Activated gamma-delta T cell treated with anti-CD3 and anti-CD28 coated beads, Interleukin-2, amount 50 U/mL, for 16 hours (primary cell): ENCODE data around the gene FXYD3.

ENCODE experiments used
- DNase-seq: peaks from one replicate; pipeline ENCODE4 v3.0.0-alpha.2; 2020; ENCODE audit warnings: low read depth

Gene FXYD3

DNA sequence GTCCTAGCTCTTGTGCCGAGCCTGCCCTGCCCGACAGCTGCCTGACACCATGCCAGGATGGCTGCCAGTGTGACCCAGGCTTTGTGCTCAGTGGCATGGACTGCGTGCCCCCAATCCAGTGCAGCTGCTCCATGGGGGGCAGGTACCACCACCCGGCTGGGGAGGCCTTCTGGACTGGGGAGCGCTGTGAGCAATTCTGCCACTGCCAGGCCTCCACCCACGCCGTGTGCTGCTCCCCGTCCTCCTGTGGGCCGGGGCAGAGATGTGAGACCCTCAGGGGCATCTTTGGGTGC lies 9.4 kb upstream of the FXYD3 start:
- DNase-seq = no peak

DNA sequence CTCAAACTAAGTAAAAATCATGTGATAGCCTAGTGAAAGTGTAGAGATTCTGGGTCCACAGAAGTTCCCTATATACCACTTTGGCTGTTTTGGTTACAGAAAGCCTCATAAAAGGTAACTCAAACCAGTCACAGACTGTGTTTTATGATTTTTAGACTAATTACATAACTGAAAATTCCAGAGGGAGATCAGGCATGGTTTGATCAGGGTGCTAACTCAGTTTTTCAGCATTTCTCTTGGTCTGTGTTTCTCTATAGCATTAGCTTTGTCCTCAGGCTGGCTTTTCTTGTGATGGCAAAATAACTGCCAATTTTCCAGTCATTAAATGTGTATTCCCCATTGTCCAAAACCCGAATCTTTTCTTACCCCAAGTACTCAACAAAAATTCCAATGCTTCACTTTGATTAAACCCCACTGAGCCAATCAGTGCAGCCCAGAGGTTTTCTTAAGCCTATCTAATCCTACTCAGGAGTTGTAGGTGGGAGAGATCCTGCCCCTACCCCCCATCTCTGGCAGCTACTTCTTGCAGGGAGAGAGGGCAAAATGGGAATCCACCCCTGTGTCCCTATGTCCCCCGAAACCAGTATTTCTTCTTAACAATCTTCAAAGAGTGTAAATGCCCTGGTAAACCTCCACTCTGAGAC lies 8.6 kb upstream of the FXYD3 start:
- no peak for DNase-seq

DNA sequence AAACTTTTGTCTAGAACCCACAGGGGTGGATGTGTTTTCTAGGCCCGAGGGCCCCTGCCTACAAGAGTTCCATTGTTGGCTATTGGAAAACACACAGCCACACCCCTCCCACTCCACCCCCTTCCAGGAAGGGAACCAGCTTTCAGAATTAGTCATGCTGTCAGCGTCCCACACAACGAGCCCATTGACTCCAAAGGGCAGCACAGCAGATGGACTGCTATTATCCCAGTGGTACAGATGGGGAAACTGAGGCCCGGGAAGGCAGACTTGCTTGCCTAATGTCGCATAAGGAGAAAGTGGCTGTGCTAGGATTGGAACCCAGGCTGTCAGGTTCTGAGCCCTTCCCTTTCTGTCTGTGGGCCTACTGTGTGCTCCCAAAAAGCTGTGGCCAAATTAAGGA lies 8.1 kb upstream of the FXYD3 start:
- DNase-seq = no peak

DNA sequence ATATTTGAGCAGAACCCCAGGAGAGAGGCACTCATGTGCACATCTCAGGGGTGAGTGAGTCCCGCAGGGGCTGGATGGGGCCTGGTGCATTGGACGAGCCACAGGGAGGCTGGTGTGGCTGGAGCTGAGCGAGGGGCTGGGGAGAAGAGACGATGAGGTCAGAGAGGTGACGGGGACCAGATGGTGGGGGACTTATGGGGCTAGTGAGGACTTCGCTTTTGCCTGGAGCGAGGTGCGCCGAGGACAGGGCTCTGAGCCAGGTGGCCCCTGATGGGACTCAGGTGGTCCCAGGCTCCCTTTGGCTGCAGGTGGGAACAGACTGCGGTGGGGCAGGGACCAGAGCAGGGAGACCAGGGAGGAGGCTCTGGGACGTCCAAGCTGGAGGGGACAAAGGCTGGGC lies 6.9 kb upstream of the FXYD3 start:
- DNase-seq = no peak

DNA sequence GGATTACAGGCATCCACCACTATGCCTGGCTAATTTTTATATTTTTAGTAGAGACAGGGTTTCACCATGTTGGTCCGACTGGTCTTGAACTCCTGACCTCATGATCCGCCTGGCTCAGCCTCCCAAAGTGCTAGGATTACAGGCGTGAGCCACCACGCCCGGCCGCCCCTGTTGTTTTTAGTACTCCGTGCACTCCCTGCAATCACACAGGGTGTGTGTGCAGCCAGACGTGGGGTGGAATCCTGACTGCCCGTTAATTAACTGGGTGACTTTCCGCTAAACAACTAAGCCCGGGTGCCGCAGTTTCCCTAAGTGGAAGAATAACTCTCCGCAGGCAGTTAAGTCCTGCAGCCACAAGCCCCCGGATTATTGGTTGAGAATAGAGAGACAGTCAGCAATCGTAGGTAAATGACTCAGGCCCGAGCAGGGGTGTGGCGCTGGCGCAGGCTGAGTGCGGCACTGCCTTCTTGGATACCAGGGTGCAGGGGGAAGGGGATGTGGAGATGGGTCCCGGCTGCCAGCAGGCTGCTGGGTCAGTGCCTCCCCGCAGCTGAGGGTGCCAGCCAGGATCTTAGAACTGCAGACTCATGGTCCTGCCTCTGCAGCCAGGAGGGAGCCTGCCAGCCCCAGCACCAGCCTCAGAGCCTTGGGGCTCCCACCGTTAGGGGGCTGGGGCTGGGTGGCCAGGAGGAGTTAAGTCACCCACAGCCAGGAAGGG lies 6.1 kb upstream of the FXYD3 start:
- no peak for DNase-seq

DNA sequence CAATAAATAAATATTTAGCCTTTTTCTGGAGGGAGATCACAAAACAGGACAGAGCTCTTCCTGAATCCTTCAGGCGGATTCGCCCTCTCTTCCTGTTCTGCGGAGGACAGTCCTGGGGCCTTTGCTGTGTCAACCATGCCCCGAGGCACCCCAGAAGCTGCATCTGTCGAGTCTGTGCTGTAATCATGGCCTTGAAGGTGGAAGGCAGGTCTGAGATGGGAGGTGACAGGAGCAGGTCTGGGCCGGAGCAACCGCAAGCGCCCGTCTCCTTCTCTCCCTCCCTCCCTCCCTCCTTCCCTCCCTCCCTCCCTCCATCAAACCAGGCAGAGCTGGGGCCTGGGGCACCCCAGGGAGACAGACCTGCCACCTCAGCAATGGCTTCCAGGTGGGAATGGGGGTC lies 4.6 kb upstream of the FXYD3 start:
- no peak for DNase-seq

DNA sequence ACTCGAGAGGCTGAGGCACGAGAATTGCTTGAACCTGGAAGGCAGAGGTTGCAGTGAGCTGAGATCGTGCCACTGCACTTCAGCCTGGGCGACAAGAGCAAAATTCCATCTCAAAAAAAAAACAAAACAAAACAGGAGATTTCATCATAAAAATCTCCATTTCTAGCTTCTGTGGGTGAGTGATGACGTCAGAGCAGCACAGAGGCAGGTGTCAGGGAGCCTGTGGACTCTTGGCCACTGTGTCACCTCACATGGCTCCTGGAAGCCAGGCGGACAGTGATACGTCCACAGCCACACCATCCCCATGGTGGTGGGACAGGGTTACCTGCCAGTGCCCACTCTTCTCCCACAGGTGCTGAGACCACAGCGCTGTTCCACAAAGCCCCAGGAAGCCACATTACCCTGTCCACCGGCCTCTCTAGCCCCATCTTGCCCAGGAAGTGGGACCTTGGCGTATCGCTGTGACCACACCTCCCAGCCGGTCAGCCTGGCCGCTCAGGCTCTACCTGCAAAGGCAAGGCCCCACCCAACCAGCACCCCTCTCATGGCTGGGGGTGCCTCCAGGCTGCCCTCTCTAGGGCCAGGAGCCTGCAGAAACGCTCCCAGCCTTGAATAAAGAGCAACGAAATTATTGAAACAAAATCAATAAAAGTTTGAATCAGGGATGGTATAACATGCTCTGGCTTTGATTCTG lies 2.5 kb upstream of the FXYD3 start:
- DNase-seq = no peak

DNA sequence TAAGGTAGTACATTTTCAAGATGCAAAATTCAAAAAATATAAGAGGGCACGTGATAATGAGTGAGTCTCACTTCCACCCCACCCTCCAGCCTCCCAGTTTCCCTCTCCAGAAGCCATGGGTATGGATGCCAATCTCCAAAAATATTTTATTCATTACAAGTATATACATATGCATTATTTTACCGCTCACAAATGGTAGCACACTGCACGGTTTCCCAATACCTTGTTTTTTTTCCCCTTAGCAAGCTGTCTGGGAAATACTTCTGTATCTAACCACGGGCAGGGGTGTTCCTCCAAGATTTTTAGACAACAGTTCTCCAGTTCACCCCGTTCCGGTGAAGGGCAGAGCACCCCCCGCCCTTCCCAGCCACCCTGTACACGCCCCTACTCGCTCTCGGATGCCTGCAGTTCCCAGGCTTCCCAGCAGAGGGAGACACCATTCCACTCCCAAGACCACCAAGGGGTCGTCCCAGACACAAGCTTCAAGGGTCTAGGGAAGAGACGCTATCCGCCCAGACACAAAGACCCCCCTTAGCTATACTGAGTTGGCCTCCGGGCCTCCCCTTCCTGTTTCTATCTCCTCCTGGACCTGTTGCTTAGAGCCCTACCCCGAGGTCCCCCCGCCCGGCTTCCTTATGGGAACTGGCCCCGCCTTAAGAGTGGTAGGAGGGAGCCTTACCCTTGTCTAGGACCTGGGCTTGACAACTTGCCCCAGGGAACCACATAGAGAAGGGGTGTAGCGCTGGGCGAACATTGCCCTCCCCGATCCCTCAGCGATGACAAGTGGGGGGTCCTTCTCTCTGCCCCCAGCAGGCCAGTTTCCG lies 1.1 kb upstream of the FXYD3 start:
- peak; percentile 52 for DNase-seq

DNA sequence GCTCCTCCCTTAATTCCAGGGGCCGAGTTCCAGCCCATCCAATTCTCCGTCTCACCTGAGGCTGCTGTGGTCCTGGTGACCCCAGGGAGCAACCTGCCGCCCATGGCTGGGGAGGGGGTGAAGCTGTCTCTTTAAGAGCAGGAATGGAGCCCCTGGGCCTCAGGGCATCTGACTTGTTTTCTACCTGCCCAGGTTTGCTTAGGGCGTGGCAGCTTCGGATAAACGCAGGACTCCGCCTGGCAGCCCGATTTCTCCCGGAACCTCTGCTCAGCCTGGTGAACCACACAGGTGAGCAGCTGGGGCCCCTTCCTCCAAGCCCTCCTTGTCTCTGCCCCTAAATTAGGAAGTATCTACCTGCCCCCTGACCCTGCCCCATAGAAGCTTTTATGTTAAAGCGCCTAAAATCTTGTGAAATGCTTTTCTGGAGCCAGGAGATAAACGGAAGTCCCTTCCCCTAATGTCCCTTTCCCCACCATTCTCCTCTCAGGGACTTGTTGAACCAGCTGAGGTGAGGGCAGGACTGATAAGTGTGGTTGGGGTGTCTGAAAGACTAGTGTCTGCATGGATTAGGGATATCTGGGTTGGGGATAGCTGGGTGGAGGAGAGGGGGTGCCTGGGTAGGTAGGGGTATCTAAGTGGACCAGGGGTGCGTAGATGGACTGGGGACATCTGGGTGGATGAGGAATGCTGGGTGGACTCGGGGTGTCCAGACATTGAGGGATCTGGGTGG lies 614 bp downstream of the FXYD3 start:
- DNase-seq = no peak

DNA sequence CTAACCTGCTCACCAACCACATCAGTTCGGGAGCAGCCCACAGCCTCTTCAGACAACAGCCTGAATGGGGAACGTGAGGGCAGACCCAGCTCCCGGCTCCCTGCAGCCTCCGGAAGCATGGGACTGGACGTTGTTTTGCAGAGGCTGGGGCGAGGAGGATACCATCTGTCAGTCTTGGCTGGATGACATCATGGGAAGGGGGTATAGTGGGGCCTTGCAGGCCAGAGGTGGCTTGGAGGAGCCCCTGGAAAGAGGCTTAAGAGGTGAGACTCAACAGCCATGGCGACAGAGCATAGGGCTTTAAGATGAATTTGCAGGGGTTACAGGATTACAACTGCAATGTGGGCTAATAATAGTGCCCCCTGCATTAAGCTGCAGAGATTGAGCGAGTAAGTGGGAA lies 1.5 kb downstream of the FXYD3 start:
- DNase-seq = no peak

DNA sequence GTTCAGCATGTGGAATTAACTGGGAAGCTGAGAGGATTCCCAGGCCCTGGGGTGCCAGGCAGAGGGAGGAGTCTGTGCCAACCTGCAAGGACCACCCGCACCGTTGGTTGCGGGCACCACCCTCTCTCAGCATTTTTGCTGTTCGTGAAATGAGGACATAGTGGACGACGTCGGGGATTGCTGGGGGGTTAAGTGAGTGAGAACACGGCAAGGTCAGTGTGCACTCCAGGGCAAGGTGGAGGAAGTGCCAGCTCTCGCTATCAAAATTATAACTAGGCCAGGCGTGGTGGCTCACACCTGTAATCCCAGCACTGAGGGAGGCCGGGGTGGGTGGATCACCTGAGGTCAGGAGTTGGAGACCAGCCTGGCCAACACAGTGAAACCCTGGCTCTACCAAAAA lies 2.2 kb downstream of the FXYD3 start:
- DNase-seq = no peak

DNA sequence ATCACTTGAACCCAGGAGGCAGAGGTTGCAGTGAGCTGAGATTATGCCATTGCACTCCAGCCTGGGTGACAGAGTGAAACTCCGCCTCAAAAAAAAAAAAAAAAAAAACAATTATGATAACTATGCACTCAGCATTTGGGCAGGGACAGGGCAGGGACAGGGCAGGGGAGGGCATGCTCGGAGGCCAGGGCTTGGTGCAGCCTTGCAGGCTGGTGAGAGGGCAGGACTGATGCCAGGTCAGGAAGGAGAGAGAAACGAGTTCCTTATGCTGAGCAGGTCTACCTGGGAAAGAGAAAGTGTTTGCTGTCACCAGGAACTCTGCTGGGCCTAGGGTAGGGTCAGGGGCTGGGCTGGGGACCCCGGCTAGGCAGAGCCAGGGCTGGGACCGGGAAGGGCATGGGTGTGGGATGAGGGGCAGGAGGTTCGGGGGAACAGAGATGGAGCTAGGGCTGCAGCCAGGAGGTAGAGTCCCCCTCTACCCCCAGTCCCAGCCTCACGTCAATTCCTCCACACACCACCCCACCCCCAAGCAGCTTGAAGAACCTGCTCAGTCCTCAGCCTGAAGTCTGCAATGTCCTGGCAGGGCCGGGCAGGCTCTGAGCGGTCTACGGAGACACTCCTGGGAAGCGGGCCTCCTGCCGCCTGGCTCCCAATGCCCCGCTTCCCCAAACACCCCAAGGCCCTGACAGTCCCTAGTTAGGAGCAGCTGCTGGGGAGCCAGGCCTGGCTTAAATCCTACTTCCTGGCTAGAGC lies 2.8 kb downstream of the FXYD3 start:
- no peak for DNase-seq

DNA sequence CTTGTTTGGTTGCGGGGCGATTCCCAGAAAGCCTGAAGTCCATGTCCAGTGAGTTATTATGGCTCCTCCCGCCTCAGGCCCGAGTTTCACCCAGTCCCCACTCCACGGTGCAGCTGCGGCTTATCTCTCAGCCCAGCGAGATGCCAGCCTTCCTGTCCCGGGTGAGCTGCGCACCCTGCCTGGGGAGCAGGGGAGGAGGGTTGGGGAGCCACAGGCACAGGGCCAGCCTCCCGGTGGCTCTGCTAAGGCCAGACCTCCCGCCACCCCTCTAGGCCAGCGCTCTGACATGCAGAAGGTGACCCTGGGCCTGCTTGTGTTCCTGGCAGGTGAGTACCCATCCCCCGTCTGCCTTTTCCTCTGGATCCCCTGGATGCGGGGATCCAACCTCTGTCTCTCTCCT lies 3.5 kb downstream of the FXYD3 start:
- DNase-seq = no peak

DNA sequence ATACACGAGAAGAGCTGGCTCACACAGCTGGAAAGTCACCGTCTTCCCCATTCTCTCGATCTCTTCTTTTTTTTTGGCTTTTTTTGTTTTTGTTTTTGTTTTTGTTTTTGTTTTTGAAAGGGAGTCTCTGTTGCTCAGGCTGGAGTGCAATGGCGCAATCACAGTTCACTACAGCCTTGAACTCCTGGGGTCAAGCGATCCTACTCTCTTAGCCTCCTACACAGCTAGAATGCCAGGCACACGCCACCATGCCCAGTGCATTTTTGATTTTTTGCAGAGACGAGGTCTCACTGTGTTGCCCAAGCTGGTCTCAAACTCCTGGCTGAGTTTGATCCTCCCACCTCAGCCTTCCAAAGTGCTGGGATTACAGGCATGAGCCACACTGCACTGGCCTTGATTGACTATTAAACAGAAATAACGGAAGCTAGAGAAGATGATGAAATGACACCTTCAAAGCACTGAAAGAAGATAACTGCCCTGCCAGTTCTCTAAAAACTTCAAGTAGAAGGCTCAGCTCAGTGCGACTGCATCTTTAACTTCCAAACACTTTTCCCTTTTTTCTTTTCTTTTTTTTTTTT lies 4.0 kb downstream of the FXYD3 start:
- DNase-seq = no peak

DNA sequence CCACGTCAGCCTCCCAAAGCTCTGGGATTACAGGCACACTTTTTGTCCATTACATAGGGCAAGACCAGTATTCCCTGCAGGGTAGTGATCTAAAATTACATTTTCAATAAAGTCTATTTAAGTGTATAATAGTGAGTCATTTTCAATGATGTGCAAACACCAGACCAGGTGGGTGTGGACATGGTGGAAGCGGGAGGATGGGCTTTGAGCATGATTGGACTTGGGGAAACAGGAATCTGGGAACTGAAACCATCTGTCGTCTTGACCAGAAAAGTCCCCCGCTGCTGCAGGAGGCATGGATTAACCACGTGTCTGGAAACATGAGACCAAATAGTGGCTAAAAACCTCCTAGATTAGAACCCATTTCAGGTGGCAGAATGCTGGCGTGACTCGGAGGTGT lies 4.9 kb downstream of the FXYD3 start:
- no peak for DNase-seq

DNA sequence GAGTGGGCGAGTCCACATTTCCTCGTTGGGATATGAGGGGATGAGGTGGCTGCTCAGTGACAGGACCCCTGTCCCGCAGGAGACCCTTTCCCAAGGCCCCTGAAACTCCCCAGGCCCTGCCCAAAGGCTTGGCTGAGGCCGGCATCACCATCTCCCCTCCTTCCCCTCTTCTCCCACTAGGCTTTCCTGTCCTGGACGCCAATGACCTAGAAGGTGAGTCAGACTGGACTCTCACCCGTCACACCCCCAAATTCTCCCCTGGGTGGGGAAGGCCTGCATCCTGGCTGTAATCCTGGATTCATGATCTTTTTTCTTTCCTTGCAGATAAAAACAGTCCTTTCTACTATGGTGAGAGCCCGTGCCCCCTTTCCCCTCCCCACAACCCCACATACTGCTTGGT lies 5.3 kb downstream of the FXYD3 start:
- no peak for DNase-seq

DNA sequence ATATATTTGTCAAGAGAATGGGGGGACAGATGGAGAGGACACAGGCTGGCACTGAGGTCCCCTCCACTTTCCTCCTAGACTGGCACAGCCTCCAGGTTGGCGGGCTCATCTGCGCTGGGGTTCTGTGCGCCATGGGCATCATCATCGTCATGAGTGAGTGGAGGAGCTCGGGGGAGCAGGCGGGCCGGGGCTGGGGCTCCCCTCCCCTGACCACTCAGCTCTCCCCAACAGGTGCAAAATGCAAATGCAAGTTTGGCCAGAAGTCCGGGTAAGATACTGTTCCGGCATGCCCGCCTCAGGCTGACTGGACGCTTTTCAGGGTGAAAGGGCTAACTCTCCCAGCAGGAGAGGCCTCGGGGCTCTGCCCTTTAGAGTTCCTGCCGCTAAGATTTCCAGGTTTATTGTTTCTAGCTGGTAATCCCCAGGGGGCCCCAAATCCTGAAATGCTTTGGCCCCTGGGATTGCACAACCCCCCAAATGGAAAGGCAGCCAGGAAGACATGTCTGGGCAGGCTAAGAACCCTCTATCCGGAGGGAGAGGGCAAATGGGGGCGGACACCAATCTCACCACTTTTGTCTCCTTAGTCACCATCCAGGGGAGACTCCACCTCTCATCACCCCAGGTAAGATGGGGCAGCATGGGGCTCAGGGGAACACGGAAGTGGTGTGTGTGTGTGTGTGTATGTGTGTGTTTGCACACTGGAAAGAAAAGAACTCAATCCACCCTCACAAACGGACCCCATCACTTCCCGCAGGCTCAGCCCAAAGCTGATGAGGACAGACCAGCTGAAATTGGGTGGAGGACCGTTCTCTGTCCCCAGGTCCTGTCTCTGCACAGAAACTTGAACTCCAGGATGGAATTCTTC lies 7.3 kb downstream of the FXYD3 start:
- no peak for DNase-seq

DNA sequence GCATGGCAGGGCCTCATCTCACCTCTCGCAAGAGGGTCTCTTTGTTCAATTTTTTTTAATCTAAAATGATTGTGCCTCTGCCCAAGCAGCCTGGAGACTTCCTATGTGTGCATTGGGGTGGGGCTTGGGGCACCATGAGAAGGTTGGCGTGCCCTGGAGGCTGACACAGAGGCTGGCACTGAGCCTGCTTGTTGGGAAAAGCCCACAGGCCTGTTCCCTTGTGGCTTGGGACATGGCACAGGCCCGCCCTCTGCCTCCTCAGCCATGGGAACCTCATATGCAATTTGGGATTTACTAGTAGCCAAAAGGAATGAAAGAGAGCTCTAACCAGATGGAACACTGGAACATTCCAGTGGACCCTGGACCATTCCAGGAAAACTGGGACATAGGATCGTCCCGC lies 8.0 kb downstream of the FXYD3 start:
- DNase-seq = no peak

DNA sequence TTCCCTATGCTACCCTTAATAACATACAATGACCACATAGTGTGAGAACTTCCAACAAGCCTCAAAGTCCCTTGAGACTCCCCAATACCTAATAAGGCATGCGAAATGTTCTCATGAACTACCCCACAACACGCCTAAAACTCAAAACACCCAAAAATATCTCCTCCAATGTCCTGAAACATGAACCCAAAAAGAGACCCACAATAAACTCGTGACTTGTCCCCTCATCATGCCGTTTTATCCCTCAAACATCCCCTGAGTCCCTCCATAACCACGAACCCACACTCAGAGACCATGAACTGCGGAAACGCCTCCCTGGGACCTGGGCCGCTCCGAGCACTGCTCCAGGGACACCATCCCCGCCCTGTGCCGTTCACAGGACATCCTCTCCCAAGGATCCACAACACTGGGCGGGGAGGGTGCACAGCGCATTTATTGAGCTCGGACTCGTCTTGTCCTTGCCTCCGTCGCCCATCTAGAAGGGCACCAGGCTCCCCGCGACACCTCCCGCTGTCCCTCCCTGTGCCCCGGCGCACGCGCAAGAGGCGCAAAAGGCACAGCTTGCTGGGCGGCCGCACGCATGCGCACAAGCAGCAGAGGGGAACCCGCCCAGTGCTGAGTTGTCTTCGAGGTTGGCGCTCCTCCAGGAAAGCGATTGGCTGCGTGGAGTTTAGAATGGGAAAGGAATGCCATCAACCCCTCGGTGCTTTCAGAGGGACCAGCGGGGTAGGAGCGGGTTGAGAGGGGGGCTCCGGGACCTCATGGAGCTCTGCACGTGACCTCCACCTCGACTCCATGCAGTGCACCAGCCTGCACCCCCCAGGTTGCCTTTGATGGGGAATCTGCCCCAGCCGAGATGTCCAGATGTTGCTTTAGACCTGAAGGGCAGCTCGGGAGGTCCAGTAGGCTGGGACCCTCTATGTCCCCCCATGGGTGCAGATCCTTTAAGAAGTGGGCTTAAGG lies 8.8 kb downstream of the FXYD3 start:
- DNase-seq = peak; percentile 69
